Fibroblast of lung (primary cell): ENCODE results near the gene EEFSEC.

Experiments
- EZH2 ChIP-seq: IDR thresholded peaks from 2 replicates; pipeline ENCODE4 v1.5.1; 2012; ENCODE audit warnings: low read length, control low read depth, mild to moderate bottlenecking; ENCODE audit errors: missing control alignments
- TF ChIP-seq, protein P1 (sequence below), 2 donors: IDR thresholded peaks in 1 of 2; conservative IDR thresholded peaks in 1 of 2; 1 replicate in 1 of 2; 2 replicates in 1 of 2; pipeline ENCODE4 v1.5.1; 2011 to 2012; ENCODE audit warnings: low read length in 2 of 2, control low read depth in 1 of 2, inconsistent platforms in 1 of 2, low read depth in 1 of 2, mild to moderate bottlenecking in 1 of 2

GRCh38 chr3:128180913-128181312 is 27.6 kb downstream of the EEFSEC start:
- TF ChIP-seq, protein P1, sequence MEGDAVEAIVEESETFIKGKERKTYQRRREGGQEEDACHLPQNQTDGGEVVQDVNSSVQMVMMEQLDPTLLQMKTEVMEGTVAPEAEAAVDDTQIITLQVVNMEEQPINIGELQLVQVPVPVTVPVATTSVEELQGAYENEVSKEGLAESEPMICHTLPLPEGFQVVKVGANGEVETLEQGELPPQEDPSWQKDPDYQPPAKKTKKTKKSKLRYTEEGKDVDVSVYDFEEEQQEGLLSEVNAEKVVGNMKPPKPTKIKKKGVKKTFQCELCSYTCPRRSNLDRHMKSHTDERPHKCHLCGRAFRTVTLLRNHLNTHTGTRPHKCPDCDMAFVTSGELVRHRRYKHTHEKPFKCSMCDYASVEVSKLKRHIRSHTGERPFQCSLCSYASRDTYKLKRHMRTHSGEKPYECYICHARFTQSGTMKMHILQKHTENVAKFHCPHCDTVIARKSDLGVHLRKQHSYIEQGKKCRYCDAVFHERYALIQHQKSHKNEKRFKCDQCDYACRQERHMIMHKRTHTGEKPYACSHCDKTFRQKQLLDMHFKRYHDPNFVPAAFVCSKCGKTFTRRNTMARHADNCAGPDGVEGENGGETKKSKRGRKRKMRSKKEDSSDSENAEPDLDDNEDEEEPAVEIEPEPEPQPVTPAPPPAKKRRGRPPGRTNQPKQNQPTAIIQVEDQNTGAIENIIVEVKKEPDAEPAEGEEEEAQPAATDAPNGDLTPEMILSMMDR (conservative IDR thresholded peaks at IDR 0.05 in 1 of 2, IDR thresholded peaks at IDR 0.05 in 1 of 2; ENCODE audit: low read depth in 1 of 2, low read length in 2 of 2): no peak
- TF ChIP-seq EZH2: no peak
